ENCODE measurements around the gene CWC27. TPM values are rescaled to one million over a fixed set of nuclear protein-coding genes. Genes with fewer than 3 reads are reported as not detected.

The CWC27 gene
- total and polyA plus RNA-seq, 3 donors from 2014 or later = 12.4 to 22.9 (median 17.5) TPM

DNA sequence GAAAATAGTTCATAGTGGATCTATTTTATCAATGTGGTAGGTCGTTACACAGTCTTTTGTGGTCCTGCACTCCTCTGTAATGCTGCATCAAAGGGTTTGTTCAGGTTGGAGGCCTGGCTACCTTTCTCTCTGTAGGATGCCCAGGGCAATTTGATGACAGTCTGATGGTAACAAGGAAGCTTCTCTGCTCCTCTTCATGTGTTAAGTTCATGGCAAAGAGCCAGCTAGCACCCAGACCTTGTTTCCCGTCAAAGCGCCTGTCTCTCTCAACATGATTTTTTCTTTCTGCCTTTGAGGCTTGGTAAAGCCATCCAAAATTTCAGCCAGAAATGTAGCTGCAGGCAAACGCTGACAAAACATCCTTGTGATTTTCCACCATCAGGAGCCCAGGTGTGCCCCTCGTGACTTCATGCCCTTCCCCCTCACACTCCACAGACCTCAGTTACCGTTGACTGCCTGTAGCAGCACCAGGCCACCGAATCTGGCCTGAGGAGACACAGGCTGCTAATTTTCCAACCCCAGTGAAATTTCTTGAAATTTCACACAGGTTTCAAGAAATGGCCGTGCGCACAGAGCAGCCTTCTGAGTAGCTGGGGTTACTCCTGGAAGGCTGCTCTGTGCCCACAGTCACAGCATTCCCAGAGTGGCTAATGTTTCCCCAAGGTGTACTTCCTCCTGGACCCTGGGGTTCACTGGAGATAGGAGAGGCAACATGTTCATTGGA lies 292.7 kb downstream of the CWC27 start:
- no peak for DNase-seq
- Histone ChIP-seq H3K4me1 (peaks cover 9% of the 10 kb centered on the region), H3K27me3 (no peaks in the 10 kb centered on the region), H3K27ac (no peak overlapping the region), H3K9me3 (no peaks in the 10 kb centered on the region), H3K36me3 (ENCODE audit: low read depth, missing control alignments) (no peaks in the 10 kb centered on the region), H3K4me3 (no peak overlapping the region)
- WGBS, 2 donors = 77 to 79% methylated on average over 9 of the region's 9 CpGs
- TF ChIP-seq POLR2A (IDR thresholded peaks at IDR 0.05) = no peak
- TF ChIP-seq, protein P1, sequence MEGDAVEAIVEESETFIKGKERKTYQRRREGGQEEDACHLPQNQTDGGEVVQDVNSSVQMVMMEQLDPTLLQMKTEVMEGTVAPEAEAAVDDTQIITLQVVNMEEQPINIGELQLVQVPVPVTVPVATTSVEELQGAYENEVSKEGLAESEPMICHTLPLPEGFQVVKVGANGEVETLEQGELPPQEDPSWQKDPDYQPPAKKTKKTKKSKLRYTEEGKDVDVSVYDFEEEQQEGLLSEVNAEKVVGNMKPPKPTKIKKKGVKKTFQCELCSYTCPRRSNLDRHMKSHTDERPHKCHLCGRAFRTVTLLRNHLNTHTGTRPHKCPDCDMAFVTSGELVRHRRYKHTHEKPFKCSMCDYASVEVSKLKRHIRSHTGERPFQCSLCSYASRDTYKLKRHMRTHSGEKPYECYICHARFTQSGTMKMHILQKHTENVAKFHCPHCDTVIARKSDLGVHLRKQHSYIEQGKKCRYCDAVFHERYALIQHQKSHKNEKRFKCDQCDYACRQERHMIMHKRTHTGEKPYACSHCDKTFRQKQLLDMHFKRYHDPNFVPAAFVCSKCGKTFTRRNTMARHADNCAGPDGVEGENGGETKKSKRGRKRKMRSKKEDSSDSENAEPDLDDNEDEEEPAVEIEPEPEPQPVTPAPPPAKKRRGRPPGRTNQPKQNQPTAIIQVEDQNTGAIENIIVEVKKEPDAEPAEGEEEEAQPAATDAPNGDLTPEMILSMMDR (IDR thresholded peaks at IDR 0.05) = no peak
- intact Hi-C loops (cut with DNase I; ENCODE audit: low total_unique reads) = no loop called here

DNA sequence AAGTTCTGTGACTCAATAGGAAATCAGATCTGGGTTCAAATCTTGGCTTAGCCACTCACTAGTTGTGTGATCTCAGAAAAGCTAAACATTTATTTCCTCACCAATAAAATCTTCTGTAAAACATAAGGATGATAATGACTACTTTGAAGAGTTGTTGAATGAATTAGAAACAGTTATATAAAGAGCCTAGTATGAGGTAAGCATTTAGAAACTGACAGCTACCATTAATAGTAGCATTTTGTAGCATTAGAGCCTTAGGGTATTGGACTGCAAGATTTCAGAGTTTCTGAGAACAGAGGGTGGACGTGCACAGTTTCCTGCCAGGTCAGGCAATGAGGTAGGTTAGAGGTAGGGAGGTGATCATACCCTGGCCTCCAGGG lies 293.2 kb downstream of the CWC27 start:
- Histone ChIP-seq H3K27me3 (no peaks in the 10 kb centered on the region), H3K4me3 (no peak overlapping the region), H3K27ac (no peak overlapping the region), H3K36me3 (ENCODE audit: low read depth, missing control alignments) (no peaks in the 10 kb centered on the region), H3K4me1 (peaks cover 14% of the 10 kb centered on the region), H3K9me3 (no peaks in the 10 kb centered on the region)
- intact Hi-C loops (cut with DNase I; ENCODE audit: low total_unique reads) = no loop called here
- WGBS, 2 donors = 73 to 87% methylated on average over 1 of the region's 1 CpG
- no peak for DNase-seq
- TF ChIP-seq POLR2A (IDR thresholded peaks at IDR 0.05) = no peak
- TF ChIP-seq, protein P1 (IDR thresholded peaks at IDR 0.05) = no peak

DNA sequence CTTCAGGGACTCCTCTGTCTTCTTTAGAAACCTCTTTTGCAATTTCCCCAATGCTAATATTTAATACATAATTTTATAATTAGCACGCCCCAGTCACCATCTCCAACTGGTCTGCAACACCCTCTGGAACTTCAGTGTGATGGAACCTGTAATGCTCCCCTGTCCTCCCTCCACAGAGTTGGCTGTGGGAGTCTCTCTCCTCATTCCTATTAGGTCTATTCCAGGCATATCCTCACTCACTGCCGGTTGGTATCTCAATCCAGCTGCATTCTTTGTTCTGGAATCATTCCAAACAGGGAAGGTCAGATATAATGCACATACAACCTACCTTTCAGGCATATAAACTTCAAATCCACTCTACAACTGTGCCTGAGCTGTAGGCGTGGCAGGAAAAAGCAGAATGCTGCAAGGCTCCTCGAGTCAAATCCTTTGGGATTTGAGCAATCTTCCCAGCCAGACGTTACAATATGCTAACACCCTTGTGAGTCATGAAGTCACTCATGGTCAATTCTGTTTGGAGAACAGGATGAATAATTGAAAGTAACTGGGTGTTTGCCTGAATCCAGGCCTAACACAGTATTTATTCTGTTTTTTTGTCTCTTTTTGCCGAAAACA lies 293.8 kb downstream of the CWC27 start:
- Histone ChIP-seq H3K9me3 (no peaks in the 10 kb centered on the region), H3K27ac (peak overlapping the region in 1 of 2 donors; percentile 63), H3K4me3 (no peak overlapping the region), H3K4me1 (peaks cover 14% of the 10 kb centered on the region), H3K27me3 (no peaks in the 10 kb centered on the region), H3K36me3 (ENCODE audit: low read depth, missing control alignments) (no peaks in the 10 kb centered on the region)
- intact Hi-C loops (cut with DNase I; ENCODE audit: low total_unique reads) = no loop called here
- WGBS, 2 donors = 55 to 57% methylated on average over 6 of the region's 6 CpGs
- TF ChIP-seq, protein P1 (IDR thresholded peaks at IDR 0.05) = no peak
- no peak for TF ChIP-seq POLR2A (IDR thresholded peaks at IDR 0.05)
- DNase-seq = peak; percentile 51

DNA sequence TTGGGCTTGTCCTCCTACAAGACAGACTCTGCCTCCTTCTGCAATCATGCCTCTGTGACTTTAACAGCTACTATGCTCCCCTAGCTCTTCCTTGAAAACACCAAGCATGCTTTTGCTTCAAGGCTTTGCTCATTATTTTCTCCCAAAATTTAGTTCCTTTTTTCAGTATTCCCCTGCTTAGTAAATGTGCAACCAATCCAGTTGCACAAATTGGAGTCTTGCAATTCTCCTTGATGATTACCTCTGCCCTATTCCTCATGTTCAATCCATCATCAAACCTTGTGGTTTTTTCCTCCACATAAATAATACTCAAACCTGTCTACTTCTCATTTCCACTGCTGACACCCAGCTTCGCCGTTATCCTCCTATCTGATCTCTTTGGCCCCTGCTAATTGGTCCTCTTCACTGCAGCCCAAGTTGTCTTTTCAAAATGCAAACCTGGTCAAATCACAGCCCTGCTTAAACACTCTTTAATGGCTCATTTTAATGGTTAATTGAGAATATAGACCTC lies 296.3 kb downstream of the CWC27 start:
- no peak overlapping the region for H3K4me3 ChIP-seq
- TF ChIP-seq, protein P1 (IDR thresholded peaks at IDR 0.05) = no peak
- no peak for TF ChIP-seq POLR2A (IDR thresholded peaks at IDR 0.05)

More for the DNA sequence above, 296.3 kb downstream of the CWC27 start:
- Histone ChIP-seq H3K27me3 (no peaks in the 10 kb centered on the region), H3K4me1 (peaks cover 14% of the 10 kb centered on the region), H3K27ac (no peak overlapping the region), H3K9me3 (no peaks in the 10 kb centered on the region), H3K36me3 (ENCODE audit: low read depth, missing control alignments) (no peaks in the 10 kb centered on the region)
- WGBS, 2 donors = 78 to 89% methylated on average over 2 of the region's 2 CpGs
- intact Hi-C loops (cut with DNase I; ENCODE audit: low total_unique reads) = no loop called here
- DNase-seq = no peak

Measured in testis (tissue), 3 donors.